ENCODE results near the gene IGFBP7.

DNA sequence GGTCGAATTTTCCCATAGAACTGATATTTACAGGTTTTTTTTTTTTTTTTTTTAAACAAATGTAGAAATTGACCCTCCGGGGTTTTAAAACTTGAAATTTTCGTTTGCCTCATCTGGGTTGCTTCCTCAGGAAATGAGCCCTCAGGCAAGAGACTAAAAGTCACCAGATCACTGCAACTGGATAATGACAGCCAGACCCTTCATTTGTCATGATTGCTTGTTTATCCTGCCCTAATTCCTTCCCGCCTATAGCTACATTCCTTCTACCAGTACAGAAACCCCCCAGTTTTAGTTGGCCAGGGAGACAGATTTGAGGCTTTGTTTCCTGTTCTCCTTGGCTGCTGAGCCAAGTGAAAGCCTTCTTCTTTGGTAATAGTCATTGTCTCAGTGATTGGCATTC lies 44.0 kb upstream of the IGFBP7 start:
- no peak for TF ChIP-seq POLR2A (IDR thresholded peaks at IDR 0.05)
- TF ChIP-seq, protein P1, sequence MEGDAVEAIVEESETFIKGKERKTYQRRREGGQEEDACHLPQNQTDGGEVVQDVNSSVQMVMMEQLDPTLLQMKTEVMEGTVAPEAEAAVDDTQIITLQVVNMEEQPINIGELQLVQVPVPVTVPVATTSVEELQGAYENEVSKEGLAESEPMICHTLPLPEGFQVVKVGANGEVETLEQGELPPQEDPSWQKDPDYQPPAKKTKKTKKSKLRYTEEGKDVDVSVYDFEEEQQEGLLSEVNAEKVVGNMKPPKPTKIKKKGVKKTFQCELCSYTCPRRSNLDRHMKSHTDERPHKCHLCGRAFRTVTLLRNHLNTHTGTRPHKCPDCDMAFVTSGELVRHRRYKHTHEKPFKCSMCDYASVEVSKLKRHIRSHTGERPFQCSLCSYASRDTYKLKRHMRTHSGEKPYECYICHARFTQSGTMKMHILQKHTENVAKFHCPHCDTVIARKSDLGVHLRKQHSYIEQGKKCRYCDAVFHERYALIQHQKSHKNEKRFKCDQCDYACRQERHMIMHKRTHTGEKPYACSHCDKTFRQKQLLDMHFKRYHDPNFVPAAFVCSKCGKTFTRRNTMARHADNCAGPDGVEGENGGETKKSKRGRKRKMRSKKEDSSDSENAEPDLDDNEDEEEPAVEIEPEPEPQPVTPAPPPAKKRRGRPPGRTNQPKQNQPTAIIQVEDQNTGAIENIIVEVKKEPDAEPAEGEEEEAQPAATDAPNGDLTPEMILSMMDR (IDR thresholded peaks at IDR 0.05), result no peak

Measured in right lobe of liver (tissue), 4 donors.